HL-60 (cell line): ENCODE results near the gene PRSS16.

Source experiments
- DNase-seq, 2 experiments: peaks; one replicate each; pipeline ENCODE4 v3.0.0-alpha.2; 2010 to 2020; ENCODE audit warnings: low read depth in 1 of 2, low spot score in 1 of 2
- H3K27ac ChIP-seq: fragments of 250-450 bp; sonication (Bioruptor Pico); replicated peaks from 2 replicates; pipeline ENCODE4 v1.5.1; 2020; ENCODE audit warnings: mild to moderate bottlenecking, moderate library complexity
- H3K27me3 ChIP-seq: fragments of 250-450 bp; sonication (Bioruptor Pico); 2 replicates; pipeline ENCODE4 v1.5.1; 2021; ENCODE audit warnings: mild to moderate bottlenecking, moderate library complexity; ENCODE audit not compliant: insufficient read depth, poor library complexity, severe bottlenecking
- H3K4me3 ChIP-seq: replicated peaks from 2 replicates; pipeline ENCODE4 v1.5.1; 2011; ENCODE audit warnings: mild to moderate bottlenecking, control low read depth, low read length; ENCODE audit not compliant: insufficient read depth
- GABPA ChIP-seq: IDR thresholded peaks from 2 replicates; pipeline ENCODE4 v1.6.1; 2012; ENCODE audit warnings: low read depth
- POLR2AphosphoS5 ChIP-seq: IDR thresholded peaks from 2 replicates; pipeline ENCODE4 v1.6.1; 2012; ENCODE audit warnings: low read depth
- SPI1 ChIP-seq: IDR thresholded peaks from 2 replicates; pipeline ENCODE4 v1.6.1; 2012; ENCODE audit warnings: low read depth, mild to moderate bottlenecking, borderline replicate concordance
- TF ChIP-seq, protein P1 (sequence below): IDR thresholded peaks from 2 replicates; pipeline ENCODE4 v1.6.1; 2012; ENCODE audit warnings: low read depth; ENCODE audit not compliant: insufficient replicate concordance
- TF ChIP-seq, protein P2 (sequence below): IDR thresholded peaks from one replicate; pipeline ENCODE4 v1.5.1; 2011; ENCODE audit warnings: low read length, control low read depth, inconsistent platforms; ENCODE audit not compliant: insufficient read depth

PRSS16 gene

DNA sequence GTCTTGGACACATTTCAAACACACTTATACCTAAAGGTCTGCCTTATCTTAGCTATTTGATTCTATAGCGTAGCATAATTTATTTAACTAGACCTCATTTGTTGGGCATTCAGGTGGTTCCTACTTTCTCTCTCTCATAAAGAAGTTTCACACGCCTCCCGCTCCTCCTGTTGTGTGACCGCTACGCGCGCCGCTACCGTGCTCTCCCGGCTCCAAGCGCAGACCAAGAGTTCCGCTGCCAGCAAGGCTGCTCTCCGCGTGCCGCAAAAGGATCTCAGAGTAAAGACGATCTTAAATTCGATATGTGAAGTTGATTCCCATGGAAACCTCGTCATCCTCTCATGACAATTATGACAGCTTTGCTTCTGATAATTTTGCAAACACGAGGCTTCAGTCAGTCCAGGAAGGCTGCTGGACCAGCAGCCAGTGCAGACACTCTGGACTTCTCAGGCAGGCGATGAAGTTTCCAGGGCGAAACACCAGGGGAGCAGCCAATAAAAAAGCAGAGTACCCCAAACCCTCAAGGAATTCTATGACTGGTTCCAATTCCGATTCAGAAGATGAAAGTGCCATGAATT is 20.4 kb downstream of the PRSS16 start:
- Histone ChIP-seq H3K27ac (no peak overlapping the region), H3K27me3 (no peaks in the 10 kb centered on the region), H3K4me3 (no peak overlapping the region)
- DNase-seq = no peak
- TF ChIP-seq POLR2AphosphoS5 (no peak), SPI1 (no peak), GABPA (no peak)
- TF ChIP-seq, protein P1, sequence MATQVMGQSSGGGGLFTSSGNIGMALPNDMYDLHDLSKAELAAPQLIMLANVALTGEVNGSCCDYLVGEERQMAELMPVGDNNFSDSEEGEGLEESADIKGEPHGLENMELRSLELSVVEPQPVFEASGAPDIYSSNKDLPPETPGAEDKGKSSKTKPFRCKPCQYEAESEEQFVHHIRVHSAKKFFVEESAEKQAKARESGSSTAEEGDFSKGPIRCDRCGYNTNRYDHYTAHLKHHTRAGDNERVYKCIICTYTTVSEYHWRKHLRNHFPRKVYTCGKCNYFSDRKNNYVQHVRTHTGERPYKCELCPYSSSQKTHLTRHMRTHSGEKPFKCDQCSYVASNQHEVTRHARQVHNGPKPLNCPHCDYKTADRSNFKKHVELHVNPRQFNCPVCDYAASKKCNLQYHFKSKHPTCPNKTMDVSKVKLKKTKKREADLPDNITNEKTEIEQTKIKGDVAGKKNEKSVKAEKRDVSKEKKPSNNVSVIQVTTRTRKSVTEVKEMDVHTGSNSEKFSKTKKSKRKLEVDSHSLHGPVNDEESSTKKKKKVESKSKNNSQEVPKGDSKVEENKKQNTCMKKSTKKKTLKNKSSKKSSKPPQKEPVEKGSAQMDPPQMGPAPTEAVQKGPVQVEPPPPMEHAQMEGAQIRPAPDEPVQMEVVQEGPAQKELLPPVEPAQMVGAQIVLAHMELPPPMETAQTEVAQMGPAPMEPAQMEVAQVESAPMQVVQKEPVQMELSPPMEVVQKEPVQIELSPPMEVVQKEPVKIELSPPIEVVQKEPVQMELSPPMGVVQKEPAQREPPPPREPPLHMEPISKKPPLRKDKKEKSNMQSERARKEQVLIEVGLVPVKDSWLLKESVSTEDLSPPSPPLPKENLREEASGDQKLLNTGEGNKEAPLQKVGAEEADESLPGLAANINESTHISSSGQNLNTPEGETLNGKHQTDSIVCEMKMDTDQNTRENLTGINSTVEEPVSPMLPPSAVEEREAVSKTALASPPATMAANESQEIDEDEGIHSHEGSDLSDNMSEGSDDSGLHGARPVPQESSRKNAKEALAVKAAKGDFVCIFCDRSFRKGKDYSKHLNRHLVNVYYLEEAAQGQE = no peak
- TF ChIP-seq, protein P2, sequence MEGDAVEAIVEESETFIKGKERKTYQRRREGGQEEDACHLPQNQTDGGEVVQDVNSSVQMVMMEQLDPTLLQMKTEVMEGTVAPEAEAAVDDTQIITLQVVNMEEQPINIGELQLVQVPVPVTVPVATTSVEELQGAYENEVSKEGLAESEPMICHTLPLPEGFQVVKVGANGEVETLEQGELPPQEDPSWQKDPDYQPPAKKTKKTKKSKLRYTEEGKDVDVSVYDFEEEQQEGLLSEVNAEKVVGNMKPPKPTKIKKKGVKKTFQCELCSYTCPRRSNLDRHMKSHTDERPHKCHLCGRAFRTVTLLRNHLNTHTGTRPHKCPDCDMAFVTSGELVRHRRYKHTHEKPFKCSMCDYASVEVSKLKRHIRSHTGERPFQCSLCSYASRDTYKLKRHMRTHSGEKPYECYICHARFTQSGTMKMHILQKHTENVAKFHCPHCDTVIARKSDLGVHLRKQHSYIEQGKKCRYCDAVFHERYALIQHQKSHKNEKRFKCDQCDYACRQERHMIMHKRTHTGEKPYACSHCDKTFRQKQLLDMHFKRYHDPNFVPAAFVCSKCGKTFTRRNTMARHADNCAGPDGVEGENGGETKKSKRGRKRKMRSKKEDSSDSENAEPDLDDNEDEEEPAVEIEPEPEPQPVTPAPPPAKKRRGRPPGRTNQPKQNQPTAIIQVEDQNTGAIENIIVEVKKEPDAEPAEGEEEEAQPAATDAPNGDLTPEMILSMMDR = no peak

DNA sequence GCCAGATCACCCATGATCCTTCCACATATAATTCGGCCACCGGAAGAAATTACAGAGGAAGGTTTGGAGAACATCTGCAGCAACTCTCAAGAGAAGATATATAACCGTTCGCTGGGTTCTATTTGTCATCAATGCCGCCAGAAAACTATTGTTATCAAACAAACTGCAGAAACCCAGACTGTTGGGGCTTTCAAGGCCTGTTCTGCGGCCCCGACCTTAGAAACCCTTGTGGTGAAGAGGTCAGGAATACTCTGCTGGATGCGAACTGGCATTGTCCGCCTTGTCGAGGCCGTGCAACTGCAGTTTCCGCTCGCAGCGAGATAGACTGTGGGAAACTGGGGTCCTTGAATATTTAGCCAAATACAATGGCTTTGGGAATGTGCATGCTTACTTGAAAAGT is 21.3 kb downstream of the PRSS16 start:
- DNase-seq = no peak
- Histone ChIP-seq H3K27ac (no peak overlapping the region), H3K27me3 (no peaks in the 10 kb centered on the region), H3K4me3 (no peak overlapping the region)
- no peak for TF ChIP-seq GABPA
- no peak for TF ChIP-seq SPI1
- TF ChIP-seq, protein P2 = no peak
- TF ChIP-seq, protein P1 = no peak
- TF ChIP-seq POLR2AphosphoS5 = no peak

DNA sequence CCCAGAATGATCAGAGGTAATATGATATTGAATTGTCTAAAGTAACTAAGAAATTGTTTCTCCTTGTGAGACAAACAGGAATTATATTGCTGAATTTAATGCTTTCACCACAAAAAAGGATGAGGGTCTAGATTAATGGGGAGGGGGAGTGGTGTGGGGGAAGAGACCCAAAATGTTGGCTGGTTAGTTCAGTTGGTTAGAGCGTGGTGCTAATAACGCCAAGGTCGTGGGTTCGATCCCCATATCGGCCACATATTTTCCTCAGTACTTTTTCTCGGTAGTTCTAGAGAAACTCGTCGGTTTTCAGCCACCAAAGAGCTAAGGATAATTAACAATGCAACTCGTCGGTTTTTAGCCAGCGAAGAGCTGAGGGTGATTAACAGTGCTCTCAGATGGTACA is 26.3 kb downstream of the PRSS16 start:
- Histone ChIP-seq H3K27ac (no peak overlapping the region), H3K27me3 (peaks cover 2% of the 10 kb centered on the region), H3K4me3 (no peak overlapping the region)
- DNase-seq = no peak
- TF ChIP-seq, protein P1 = no peak
- no peak for TF ChIP-seq SPI1
- no peak for TF ChIP-seq GABPA
- TF ChIP-seq POLR2AphosphoS5 = no peak
- TF ChIP-seq, protein P2 = no peak
